ENCODE measurements around the gene POLR2C.

The POLR2C gene

GRCh38 chr16:57474671-57475661 lies 12.5 kb downstream of the POLR2C start:
- Mint-ChIP-seq H3K27ac (no peak overlapping the region), H3K4me1 (peaks cover 26% of the 10 kb centered on the region), H3K4me3 (no peak overlapping the region), H3K27me3 (ENCODE audit: low read depth) (no peaks in the 10 kb centered on the region), H3K9me3 (no peaks in the 10 kb centered on the region), H3K36me3 (ENCODE audit: low read depth) (peaks cover 23% of the 10 kb centered on the region)
- no peak for TF ChIP-seq CTCF (IDR thresholded peaks at IDR 0.05; ENCODE audit: unreplicated experiment in 3 of 3)

GRCh38 chr16:57475711-57476339 lies 13.3 kb downstream of the POLR2C start:
- no peak overlapping the region for H3K4me3 Mint-ChIP-seq
- peaks cover 27% of the 10 kb centered on the region for H3K4me1 Mint-ChIP-seq
- H3K9me3 Mint-ChIP-seq: no peaks in the 10 kb centered on the region
- no peak overlapping the region for H3K27ac Mint-ChIP-seq
- peaks cover 15% of the 10 kb centered on the region for H3K36me3 Mint-ChIP-seq (ENCODE audit: low read depth)
- peak; percentile 66 to 77 (median 73) for TF ChIP-seq CTCF (IDR thresholded peaks at IDR 0.05; ENCODE audit: unreplicated experiment in 3 of 3)
- H3K27me3 Mint-ChIP-seq (ENCODE audit: low read depth): no peaks in the 10 kb centered on the region

- H3K4me1 Mint-ChIP-seq: peaks cover 26% of the 10 kb centered on the region
- TF ChIP-seq CTCF (IDR thresholded peaks at IDR 0.05; ENCODE audit: unreplicated experiment in 3 of 3): no peak
- no peaks in the 10 kb centered on the region for H3K9me3 Mint-ChIP-seq
- peak overlapping the region; percentile 2 to 27 (median 14) for H3K4me3 Mint-ChIP-seq
- H3K27ac Mint-ChIP-seq: peak overlapping the region in 1 of 3 experiments; percentile 13
- H3K36me3 Mint-ChIP-seq (ENCODE audit: low read depth): peaks cover 8% of the 10 kb centered on the region
- no peaks in the 10 kb centered on the region for H3K27me3 Mint-ChIP-seq (ENCODE audit: low read depth)
These were observed 14.3 kb downstream of the POLR2C start for GRCh38 chr16:57476546-57477410.

GRCh38 chr16:57477531-57478202 lies 15.2 kb downstream of the POLR2C start:
- no peaks in the 10 kb centered on the region for H3K9me3 Mint-ChIP-seq
- H3K4me1 Mint-ChIP-seq: peaks cover 21% of the 10 kb centered on the region
- H3K27ac Mint-ChIP-seq: peak overlapping the region in 1 of 3 experiments; percentile 13
- no peak for TF ChIP-seq CTCF (IDR thresholded peaks at IDR 0.05; ENCODE audit: unreplicated experiment in 3 of 3)
- no peaks in the 10 kb centered on the region for H3K27me3 Mint-ChIP-seq (ENCODE audit: low read depth)
- peaks cover 3% of the 10 kb centered on the region for H3K36me3 Mint-ChIP-seq (ENCODE audit: low read depth)
- H3K4me3 Mint-ChIP-seq: peak overlapping the region; percentile 2 to 82 (median 79)
